Measurements from ENCODE around the gene PON3. TPM values are rescaled to one million over a fixed set of nuclear protein-coding genes. Genes with fewer than 3 reads are reported as not detected.

The PON3 gene
- total RNA-seq, 1 donor = under 0.01 TPM

DNA sequence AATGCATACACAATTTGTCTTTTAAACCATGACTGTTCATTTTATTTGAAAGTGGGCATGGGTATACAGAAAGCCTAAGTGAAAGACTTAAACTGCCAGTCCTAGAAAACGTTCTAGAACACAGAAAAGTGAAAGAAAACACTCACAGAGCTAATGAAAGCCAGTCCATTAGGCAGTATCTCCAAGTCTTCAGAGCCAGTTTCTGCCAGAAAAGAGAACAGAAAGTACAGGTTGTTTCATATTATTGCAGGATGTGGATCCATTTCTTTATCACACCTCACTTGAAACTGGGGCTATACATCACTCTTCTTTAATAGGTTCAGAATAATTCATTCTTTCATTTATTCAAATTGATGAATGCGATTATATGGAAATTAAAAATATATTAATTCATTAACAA lies 79.6 kb downstream of the PON3 start:
- no peak for DNase-seq (ENCODE audit: low read depth in 2 of 3, low spot score in 2 of 3)

DNA sequence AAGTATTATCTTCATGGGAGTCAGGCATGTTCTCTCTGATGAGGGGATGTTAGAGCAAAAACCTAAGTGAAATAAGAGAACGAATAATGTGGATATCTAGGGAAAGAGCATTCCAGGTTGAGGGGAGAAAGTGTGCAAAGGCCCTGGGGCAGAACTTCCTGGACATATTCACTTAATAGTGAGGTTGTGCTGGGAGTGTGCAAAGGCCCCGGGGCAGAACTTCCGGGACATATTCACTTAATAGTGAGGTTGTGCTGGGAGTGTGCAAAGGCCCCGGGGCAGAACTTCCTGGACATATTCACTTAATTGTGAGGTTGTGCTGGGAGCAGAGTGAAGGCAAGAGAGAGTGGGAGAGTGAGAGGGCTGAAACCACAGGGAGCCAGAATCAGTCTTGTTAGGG lies 83.6 kb downstream of the PON3 start:
- DNase-seq (ENCODE audit: low read depth in 2 of 3, low spot score in 2 of 3) = no peak

DNA sequence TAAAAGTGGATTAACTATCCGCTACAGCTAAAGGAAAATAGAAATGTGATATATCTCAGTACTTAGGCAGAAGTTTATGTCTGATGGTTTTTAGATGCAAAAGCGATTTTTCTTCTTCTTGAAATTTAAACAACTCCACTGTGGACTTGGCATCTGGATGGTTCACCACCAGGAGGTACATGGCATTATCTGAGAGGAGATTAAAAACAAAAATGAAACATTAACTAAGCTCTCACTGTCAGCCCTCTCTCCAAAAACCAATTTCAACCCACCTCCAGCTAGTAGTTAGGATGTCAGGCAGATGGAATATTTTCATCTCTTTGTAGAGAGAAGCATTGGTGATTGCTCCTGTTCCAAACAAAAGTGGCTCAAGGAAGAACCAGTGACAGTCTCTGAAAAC lies 84.8 kb downstream of the PON3 start:
- no peak for DNase-seq (ENCODE audit: low read depth in 2 of 3, low spot score in 2 of 3)

DNA sequence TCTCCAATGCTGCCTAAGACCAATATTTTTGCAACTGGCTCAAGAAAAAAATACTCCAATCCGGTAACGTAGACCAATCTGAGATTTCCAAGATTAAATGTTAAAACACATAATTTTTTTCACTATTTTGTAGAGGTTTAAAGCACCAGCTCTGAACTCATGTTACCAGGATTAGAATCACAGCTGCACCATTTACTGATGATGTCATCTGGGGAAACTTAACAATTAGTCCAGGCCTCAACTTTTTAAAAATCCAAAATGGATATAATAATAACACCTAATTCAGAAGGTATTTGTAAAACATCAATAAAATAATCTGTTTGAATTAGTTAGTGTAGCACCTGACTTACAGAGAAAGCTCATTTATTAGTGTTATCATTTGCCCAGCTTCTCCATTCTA lies 86.2 kb downstream of the PON3 start:
- no peak for DNase-seq (ENCODE audit: low read depth in 2 of 3, low spot score in 2 of 3)

Small RNA genes within 50 kb of the gene (small RNA-seq; reads per million reads assigned to genes)
- gene AC004022.2 = not detected

Other genes starting within 250 kb of the PON3 start
- 0.27 TPM for gene PON1, start 71.8 kb downstream of the PON3 start, total RNA-seq
- 17.8 TPM for gene PON2, start 38.7 kb upstream of the PON3 start, total RNA-seq
- not detected for gene ASB4, start 89.6 kb upstream of the PON3 start, total RNA-seq
- gene PDK4, start 200.1 kb upstream of the PON3 start, total RNA-seq = 0.81 TPM

Data from hematopoietic multipotent progenitor cell (in vitro differentiated cells).